NB4 (cell line): ENCODE measurements around the gene POMGNT2.

ENCODE experiments used
- POLR2A ChIP-seq: IDR thresholded peaks from 2 replicates; pipeline ENCODE4 v1.6.1; 2011; ENCODE audit warnings: mild to moderate bottlenecking; ENCODE audit not compliant: insufficient read length; ENCODE audit errors: extremely low read depth
- TF ChIP-seq, protein P1 (sequence below): IDR thresholded peaks from one replicate; pipeline ENCODE4 v1.5.1; 2012; ENCODE audit warnings: low read depth, low read length

- TF ChIP-seq POLR2A = no peak
- TF ChIP-seq, protein P1, sequence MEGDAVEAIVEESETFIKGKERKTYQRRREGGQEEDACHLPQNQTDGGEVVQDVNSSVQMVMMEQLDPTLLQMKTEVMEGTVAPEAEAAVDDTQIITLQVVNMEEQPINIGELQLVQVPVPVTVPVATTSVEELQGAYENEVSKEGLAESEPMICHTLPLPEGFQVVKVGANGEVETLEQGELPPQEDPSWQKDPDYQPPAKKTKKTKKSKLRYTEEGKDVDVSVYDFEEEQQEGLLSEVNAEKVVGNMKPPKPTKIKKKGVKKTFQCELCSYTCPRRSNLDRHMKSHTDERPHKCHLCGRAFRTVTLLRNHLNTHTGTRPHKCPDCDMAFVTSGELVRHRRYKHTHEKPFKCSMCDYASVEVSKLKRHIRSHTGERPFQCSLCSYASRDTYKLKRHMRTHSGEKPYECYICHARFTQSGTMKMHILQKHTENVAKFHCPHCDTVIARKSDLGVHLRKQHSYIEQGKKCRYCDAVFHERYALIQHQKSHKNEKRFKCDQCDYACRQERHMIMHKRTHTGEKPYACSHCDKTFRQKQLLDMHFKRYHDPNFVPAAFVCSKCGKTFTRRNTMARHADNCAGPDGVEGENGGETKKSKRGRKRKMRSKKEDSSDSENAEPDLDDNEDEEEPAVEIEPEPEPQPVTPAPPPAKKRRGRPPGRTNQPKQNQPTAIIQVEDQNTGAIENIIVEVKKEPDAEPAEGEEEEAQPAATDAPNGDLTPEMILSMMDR = no peak
Measured at GRCh38 chr3:43062040-43062563, 43.8 kb downstream of the POMGNT2 start.
